Measurements from ENCODE around the gene NCAPH2.
"Not testable (repeated sequence)": the region's sequence is repeated elsewhere in the genome, so short reads cannot be mapped to it uniquely, and the experiment has no call there.

The NCAPH2 gene

GRCh38 chr22:50531546-50531961 lies 23.5 kb downstream of the NCAPH2 start:
- no peak for DNase-seq

GRCh38 chr22:50531962-50532674 lies 24.1 kb downstream of the NCAPH2 start:
- DNase-seq: no peak

GRCh38 chr22:50532824-50533796 lies 25.1 kb downstream of the NCAPH2 start:
- DNase-seq: no peak

GRCh38 chr22:50533856-50534711 lies 26.1 kb downstream of the NCAPH2 start:
- not testable (repeated sequence) for DNase-seq

GRCh38 chr22:50535113-50535512 lies 27.1 kb downstream of the NCAPH2 start:
- no peak for DNase-seq

GRCh38 chr22:50536226-50536625 lies 28.2 kb downstream of the NCAPH2 start:
- no peak for DNase-seq

GRCh38 chr22:50537765-50538164 lies 29.7 kb downstream of the NCAPH2 start:
- no peak for DNase-seq

GRCh38 chr22:50540381-50540780 lies 32.4 kb downstream of the NCAPH2 start:
- DNase-seq: no peak

GRCh38 chr22:50541667-50542026 lies 33.6 kb downstream of the NCAPH2 start:
- not testable (repeated sequence) for DNase-seq

GRCh38 chr22:50542416-50542927 lies 34.4 kb downstream of the NCAPH2 start:
- DNase-seq: no peak

GRCh38 chr22:50544078-50544745 lies 36.2 kb downstream of the NCAPH2 start:
- peak in 1 of 2 donors; percentile 48 for DNase-seq

GRCh38 chr22:50544746-50545253 lies 36.8 kb downstream of the NCAPH2 start:
- DNase-seq: no peak

- DNase-seq: no peak
Observed at GRCh38 chr22:50545522-50546325, 37.7 kb downstream of the NCAPH2 start, which contains the start of gene KLHDC7B. TSS of gene KLHDC7B (plus strand) at chr22:50545899. CDS start at chr22:50546244, 345 bp downstream.

- DNase-seq: no peak
Observed at GRCh38 chr22:50546326-50547262, 38.6 kb downstream of the NCAPH2 start.

GRCh38 chr22:50547263-50547985 lies 39.4 kb downstream of the NCAPH2 start:
- DNase-seq: no peak

GRCh38 chr22:50548040-50548920 lies 40.3 kb downstream of the NCAPH2 start:
- no peak for DNase-seq

GRCh38 chr22:50548921-50549790 lies 41.1 kb downstream of the NCAPH2 start:
- no peak for DNase-seq
